SK-N-SH treated with all-trans-retinoic acid at 6 μM for 48 hours (cell line): ENCODE measurements around the gene ATP6AP1.

Experiments used
- CSRNP3 ChIP-seq: fragments of 250-450 bp; sonication (Bioruptor Pico); IDR thresholded peaks from 2 replicates; pipeline ENCODE4 v1.5.1; 2021; ENCODE audit warnings: mild to moderate bottlenecking, moderate library complexity
- PATZ1 ChIP-seq: fragments of 250-450 bp; sonication (Bioruptor Pico); IDR thresholded peaks from 2 replicates; pipeline ENCODE4 v1.8.0; 2020; ENCODE audit warnings: mild to moderate bottlenecking, moderate library complexity, borderline replicate concordance
- RARB ChIP-seq: fragments of 250-450 bp; sonication (Bioruptor Pico); IDR thresholded peaks from 2 replicates; pipeline ENCODE4 v1.8.0; 2021; ENCODE audit warnings: mild to moderate bottlenecking, moderate library complexity
- ZFP3 ChIP-seq: fragments of 250-450 bp; sonication (Bioruptor Pico); IDR thresholded peaks from 2 replicates; pipeline ENCODE4 v1.5.0; 2020; ENCODE audit warnings: mild to moderate bottlenecking, moderate library complexity
- ZNF70 ChIP-seq: fragments of 450-650 bp; formaldehyde crosslinking; IDR thresholded peaks from 2 replicates; pipeline ENCODE4 v1.5.0; 2020; ENCODE audit warnings: mild to moderate bottlenecking, moderate library complexity

- TF ChIP-seq CSRNP3 (CRISPR knock-in tag) (no peak), ZNF70 (no peak), RARB (CRISPR knock-in tag) (no peak), PATZ1 (CRISPR knock-in tag) (no peak), ZFP3 (CRISPR knock-in tag) (no peak)
Observed at GRCh38 chrX:154470914-154471568, 42.6 kb downstream of the ATP6AP1 start.
